PFSK-1 (cell line): ENCODE data around the gene LGALS9.

ENCODE experiments used
- FOXP2 ChIP-seq: optimal IDR thresholded peaks from 2 replicates; pipeline ENCODE3; 2011; ENCODE audit warnings: borderline replicate concordance, control low read depth, inconsistent platforms; ENCODE audit not compliant: insufficient read depth; ENCODE audit errors: extremely low read length, extremely low read depth
- POLR2AphosphoS5 ChIP-seq: IDR thresholded peaks from 2 replicates; pipeline ENCODE4 v1.6.1; 2012; ENCODE audit warnings: low read depth, mild to moderate bottlenecking, control low read depth, low read length, moderate library complexity
- REST ChIP-seq, 2 experiments: IDR thresholded peaks; 2 replicates each; pipeline versions ENCODE4 v1.6.1 to v1.8.0; 2011 to 2012; ENCODE audit warnings: low read depth in 2 of 2, low read length in 2 of 2, control low read depth in 1 of 2, inconsistent platforms in 1 of 2, mild to moderate bottlenecking in 1 of 2, moderate library complexity in 1 of 2; ENCODE audit not compliant: insufficient read depth in 1 of 2
- SIN3A ChIP-seq: IDR thresholded peaks from 2 replicates; pipeline ENCODE4 v1.6.1; 2012; ENCODE audit warnings: mild to moderate bottlenecking, low read length, moderate library complexity, borderline replicate concordance; ENCODE audit not compliant: insufficient read depth
- TAF1 ChIP-seq: IDR thresholded peaks from 2 replicates; pipeline ENCODE4 v1.6.1; 2012; ENCODE audit warnings: low read length, control low read depth, borderline replicate concordance; ENCODE audit not compliant: insufficient read depth

The LGALS9 gene

GRCh38 chr17:27610304-27610677 is 20.7 kb upstream of the LGALS9 start:
- no peak for TF ChIP-seq REST (IDR thresholded peaks at IDR 0.05; ENCODE audit: insufficient read depth in 1 of 2, low read depth in 2 of 2, low read length in 2 of 2)
- TF ChIP-seq FOXP2, result no peak
- TF ChIP-seq TAF1, result no peak
- no peak for TF ChIP-seq SIN3A
- TF ChIP-seq POLR2AphosphoS5, result no peak

- no peak for TF ChIP-seq POLR2AphosphoS5
- TF ChIP-seq REST (IDR thresholded peaks at IDR 0.05; ENCODE audit: insufficient read depth in 1 of 2, low read depth in 2 of 2, low read length in 2 of 2), result no peak
- TF ChIP-seq SIN3A, result no peak
- TF ChIP-seq TAF1, result no peak
- TF ChIP-seq FOXP2, result no peak
Measured at GRCh38 chr17:27612160-27612770, 18.7 kb upstream of the LGALS9 start.

DNA sequence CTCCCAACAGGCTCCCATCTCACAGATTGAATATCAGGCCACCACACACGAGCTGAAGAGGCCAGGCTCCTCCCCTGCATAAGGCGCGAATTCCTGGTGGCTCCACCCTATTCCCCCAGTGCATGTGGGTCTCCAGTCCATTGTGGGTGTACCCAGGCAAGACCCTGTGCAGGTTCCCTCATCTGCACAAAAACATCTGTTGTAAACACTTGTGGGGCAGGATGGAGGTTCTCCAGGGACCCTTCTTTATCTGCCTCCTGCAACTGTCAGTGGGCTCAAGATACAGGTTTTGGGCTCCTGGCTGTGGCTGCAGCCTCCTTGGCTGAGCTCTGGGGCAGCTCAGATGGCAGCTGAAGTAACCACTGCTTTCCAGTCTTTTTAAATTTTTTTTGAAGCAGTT is 17.6 kb upstream of the LGALS9 start:
- TF ChIP-seq FOXP2, result no peak
- no peak for TF ChIP-seq TAF1
- no peak for TF ChIP-seq POLR2AphosphoS5
- TF ChIP-seq SIN3A, result no peak
- no peak for TF ChIP-seq REST (IDR thresholded peaks at IDR 0.05; ENCODE audit: insufficient read depth in 1 of 2, low read depth in 2 of 2, low read length in 2 of 2)

DNA sequence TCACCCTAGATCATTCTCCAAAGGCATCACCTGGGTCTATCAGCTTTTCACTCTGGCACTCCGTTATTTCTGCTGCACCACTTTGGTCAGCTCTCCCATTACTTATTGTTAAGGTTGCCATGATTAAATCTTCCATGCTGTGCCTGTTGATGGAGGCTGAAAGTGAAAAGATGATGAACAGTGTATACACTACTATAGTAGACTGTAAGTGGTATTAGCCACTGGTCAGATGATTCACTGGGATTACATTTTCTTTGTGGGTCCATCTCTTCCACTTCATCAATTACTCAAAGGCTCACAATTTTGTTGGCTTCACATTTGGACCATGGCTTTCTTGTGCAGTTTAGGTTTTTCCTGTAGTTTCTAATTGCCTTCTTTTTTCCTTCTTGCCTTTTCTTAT is 15.9 kb upstream of the LGALS9 start:
- TF ChIP-seq POLR2AphosphoS5 (no peak), SIN3A (no peak), REST (IDR thresholded peaks at IDR 0.05; ENCODE audit: insufficient read depth in 1 of 2, low read depth in 2 of 2, low read length in 2 of 2) (no peak), TAF1 (no peak), FOXP2 (no peak)

DNA sequence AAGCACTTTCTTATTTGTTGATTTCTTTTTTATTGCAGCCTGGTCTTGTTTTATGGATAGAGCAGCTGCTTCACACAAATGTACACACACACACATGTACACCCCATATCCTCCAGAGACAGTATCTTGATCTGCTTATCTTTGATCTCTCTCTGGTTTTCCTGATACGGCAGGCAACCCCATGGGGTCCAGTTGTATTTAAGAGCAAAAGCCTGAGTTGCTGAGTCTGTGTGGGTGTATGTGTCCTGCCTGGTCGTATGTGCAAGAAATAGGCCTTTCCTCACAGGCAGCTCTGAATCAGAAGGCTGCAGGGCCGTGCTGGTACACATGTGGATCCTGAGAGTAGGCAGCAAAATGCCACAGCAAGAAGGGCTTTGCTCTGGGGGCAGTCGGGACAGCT is 14.6 kb upstream of the LGALS9 start:
- TF ChIP-seq POLR2AphosphoS5 (no peak), SIN3A (no peak), TAF1 (no peak), FOXP2 (no peak), REST (IDR thresholded peaks at IDR 0.05; ENCODE audit: insufficient read depth in 1 of 2, low read depth in 2 of 2, low read length in 2 of 2) (no peak)
